Measurements from ENCODE around the gene CNOT3. TPM values are rescaled to one million over a fixed set of nuclear protein-coding genes. Genes with fewer than 3 reads are reported as not detected.

CNOT3 gene
- 10.1 and 25.9 TPM in 2 replicates for total RNA-seq

GRCh38 chr19:54137699-54138488 lies at the start of gene CNOT3:
Gene CNOT3 (plus strand): TSS chr19:54137762. CDS start chr19:54142979, 5,217 bp downstream.

GRCh38 chr19:54100561-54100960 lies 37.0 kb upstream of the CNOT3 start, which contains the start of gene OSCAR:
Gene OSCAR (minus strand): TSS chr19:54100803. CDS start chr19:54100792, 11 bp downstream.

GRCh38 chr19:54102421-54103169 lies 35.0 kb upstream of the CNOT3 start, which contains the start of gene NDUFA3:
Gene NDUFA3 (plus strand): TSS chr19:54102855. CDS start chr19:54102879, 24 bp downstream.

GRCh38 chr19:54115109-54116063 lies 22.2 kb upstream of the CNOT3 start, which contains the start of the genes PRPF31 and TFPT:
Gene PRPF31 (plus strand): TSS chr19:54115754. CDS start chr19:54118279, 2,525 bp downstream.
Gene TFPT (minus strand): TSS chr19:54115657. CDS start chr19:54115269, 388 bp downstream.

GRCh38 chr19:54159352-54160181 lies 22.0 kb downstream of the CNOT3 start, which contains the start of gene LENG1:
Gene LENG1 (minus strand): TSS chr19:54159721. CDS start chr19:54159695, 26 bp downstream.

GRCh38 chr19:54172471-54173358 lies 35.2 kb downstream of the CNOT3 start, which contains the start of gene TMC4:
Gene TMC4 (minus strand): TSS chr19:54173160. CDS start chr19:54173117, 43 bp downstream.

GRCh38 chr19:54189145-54189734 lies 51.7 kb downstream of the CNOT3 start, which contains the start of gene MBOAT7:
Gene MBOAT7 (minus strand): TSS chr19:54189580. CDS start chr19:54188508, 1,072 bp downstream.

GRCh38 chr19:54191011-54191810 lies 53.6 kb downstream of the CNOT3 start, which contains the start of gene TSEN34:
Gene TSEN34 (plus strand): TSS chr19:54191308. CDS start chr19:54191365, 57 bp downstream.

Other genes starting within 250 kb of the CNOT3 start
- gene CACNG7, start 228.5 kb upstream of the CNOT3 start, total RNA-seq, result 0.44 and 2.6 TPM in 2 replicates
- 0.50 and 0.58 TPM in 2 replicates for gene CACNG8, start 174.8 kb upstream of the CNOT3 start, total RNA-seq
- gene CACNG6, start 146.1 kb upstream of the CNOT3 start, total RNA-seq, result 0.33 TPM in 1 of 2 replicates, not detected in the other
- not detected in 2 replicates for gene VSTM1, start 73.9 kb upstream of the CNOT3 start, total RNA-seq
- not detected in 2 replicates for gene TARM1, start 56.4 kb upstream of the CNOT3 start, total RNA-seq
- 0.15 and 0.33 TPM in 2 replicates for gene OSCAR, start 37.0 kb upstream of the CNOT3 start, total RNA-seq
- gene NDUFA3, start 34.9 kb upstream of the CNOT3 start, total RNA-seq, result 5.8 and 25.1 TPM in 2 replicates
- gene TFPT, start 22.1 kb upstream of the CNOT3 start, total RNA-seq, result 11.7 and 16.4 TPM in 2 replicates
- gene PRPF31, start 22.0 kb upstream of the CNOT3 start, total RNA-seq, result 56.9 and 79.4 TPM in 2 replicates
- gene LENG1, start 22.0 kb downstream of the CNOT3 start, total RNA-seq, result 4.3 and 5.4 TPM in 2 replicates
- gene TMC4, start 35.4 kb downstream of the CNOT3 start, total RNA-seq, result 0.58 and 0.83 TPM in 2 replicates
- gene MBOAT7, start 51.8 kb downstream of the CNOT3 start, total RNA-seq, result 36.8 and 94.6 TPM in 2 replicates
- 86.1 and 105 TPM in 2 replicates for gene TSEN34, start 53.5 kb downstream of the CNOT3 start, total RNA-seq
- 1,744 and 1,790 TPM in 2 replicates for gene RPS9, start 63.1 kb downstream of the CNOT3 start, total RNA-seq
- not detected in 2 replicates for gene LILRB3, start 85.2 kb downstream of the CNOT3 start, total RNA-seq
- not detected in 2 replicates for gene LILRA6, start 105.0 kb downstream of the CNOT3 start, total RNA-seq
- under 0.01 TPM in 1 of 2 replicates, not detected in the other for gene LILRB5, start 119.5 kb downstream of the CNOT3 start, total RNA-seq
- not detected in 2 replicates for gene LILRB2, start 143.3 kb downstream of the CNOT3 start, total RNA-seq
- gene LILRA5, start 175.4 kb downstream of the CNOT3 start, total RNA-seq, result not detected in 2 replicates
- gene LILRA4, start 201.4 kb downstream of the CNOT3 start, total RNA-seq, result not detected in 2 replicates
- not detected in 2 replicates for gene LAIR1, start 227.2 kb downstream of the CNOT3 start, total RNA-seq